Measurements from ENCODE around the gene RGS16. TPM values are rescaled to one million over a fixed set of nuclear protein-coding genes. Genes with fewer than 3 reads are reported as not detected.

RGS16 gene
- total and polyA plus RNA-seq, 2 donors from 2014 or later, result 4.2 to 7.7 TPM

GRCh38 chr1:182624577-182624976 is 20.4 kb upstream of the RGS16 start:
- Histone ChIP-seq H3K36me3 (ENCODE audit: control insufficient read depth in 2 of 3, insufficient read depth in 3 of 3, low read length in 3 of 3) (no peaks in the 10 kb centered on the region), H3K4me3 (ENCODE audit: low read length in 3 of 3) (no peak overlapping the region), H3K4me1 (ENCODE audit: control insufficient read depth in 2 of 3, insufficient read depth in 2 of 3, low read depth in 1 of 3, low read length in 3 of 3) (peaks cover 0 to 5% (median 0%) of the 10 kb centered on the region in 3 donors), H3K27me3 (ENCODE audit: control insufficient read depth, insufficient read depth, low read length) (no peaks in the 10 kb centered on the region), H3K27ac (ENCODE audit: low read depth in 2 of 2, low read length in 2 of 2) (no peak overlapping the region), H3K9me3 (ENCODE audit: control insufficient read depth in 2 of 3, insufficient read depth in 1 of 3, low read length in 3 of 3) (no peaks in the 10 kb centered on the region), H3K9ac (ENCODE audit: low read length in 3 of 3) (no peak overlapping the region)
- FAIRE-seq (no peak), DNase-seq (no peak)
- intact Hi-C loops (cut with DNase I), result no loop called here
- TF ChIP-seq, protein P1, sequence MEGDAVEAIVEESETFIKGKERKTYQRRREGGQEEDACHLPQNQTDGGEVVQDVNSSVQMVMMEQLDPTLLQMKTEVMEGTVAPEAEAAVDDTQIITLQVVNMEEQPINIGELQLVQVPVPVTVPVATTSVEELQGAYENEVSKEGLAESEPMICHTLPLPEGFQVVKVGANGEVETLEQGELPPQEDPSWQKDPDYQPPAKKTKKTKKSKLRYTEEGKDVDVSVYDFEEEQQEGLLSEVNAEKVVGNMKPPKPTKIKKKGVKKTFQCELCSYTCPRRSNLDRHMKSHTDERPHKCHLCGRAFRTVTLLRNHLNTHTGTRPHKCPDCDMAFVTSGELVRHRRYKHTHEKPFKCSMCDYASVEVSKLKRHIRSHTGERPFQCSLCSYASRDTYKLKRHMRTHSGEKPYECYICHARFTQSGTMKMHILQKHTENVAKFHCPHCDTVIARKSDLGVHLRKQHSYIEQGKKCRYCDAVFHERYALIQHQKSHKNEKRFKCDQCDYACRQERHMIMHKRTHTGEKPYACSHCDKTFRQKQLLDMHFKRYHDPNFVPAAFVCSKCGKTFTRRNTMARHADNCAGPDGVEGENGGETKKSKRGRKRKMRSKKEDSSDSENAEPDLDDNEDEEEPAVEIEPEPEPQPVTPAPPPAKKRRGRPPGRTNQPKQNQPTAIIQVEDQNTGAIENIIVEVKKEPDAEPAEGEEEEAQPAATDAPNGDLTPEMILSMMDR (IDR thresholded peaks at IDR 0.05; ENCODE audit: borderline replicate concordance, extremely low read depth, insufficient read depth), result no peak

DNA sequence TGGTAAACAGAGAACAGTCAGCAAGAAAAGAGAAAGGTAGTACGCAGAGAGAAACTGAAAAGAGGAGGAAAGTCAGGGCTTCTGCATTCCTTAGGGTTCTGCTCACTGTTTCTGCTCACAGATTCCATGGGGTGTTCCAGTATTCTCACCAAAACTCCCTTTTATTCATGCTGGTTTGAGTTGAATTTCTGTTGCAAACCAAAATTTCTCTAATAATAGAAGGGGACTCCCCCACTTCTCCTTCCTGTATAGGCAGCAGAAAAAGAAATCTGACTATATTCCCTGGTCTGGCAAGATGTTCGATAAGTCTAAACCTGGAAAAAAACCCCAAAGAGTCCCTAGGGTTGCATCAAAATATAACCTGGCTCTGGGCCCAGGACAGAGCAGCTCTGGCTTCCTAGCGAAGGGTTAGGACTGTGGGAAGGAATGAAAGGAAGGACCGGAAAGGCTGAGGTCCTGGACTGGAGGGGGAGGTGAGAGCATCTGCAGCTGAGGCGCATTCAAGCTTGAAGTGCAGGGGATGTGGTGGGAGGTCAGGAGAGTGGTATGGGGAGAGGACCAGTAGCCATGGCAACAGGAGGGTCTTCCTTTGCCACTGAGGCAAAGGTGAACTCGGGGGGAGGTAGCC is 18.8 kb upstream of the RGS16 start:
- H3K9ac ChIP-seq (ENCODE audit: low read length in 3 of 3), result no peak overlapping the region
- TF ChIP-seq, protein P1 (IDR thresholded peaks at IDR 0.05; ENCODE audit: borderline replicate concordance, extremely low read depth, insufficient read depth), result no peak
- no peak overlapping the region for H3K27ac ChIP-seq (ENCODE audit: low read depth in 2 of 2, low read length in 2 of 2)
- peaks cover 0 to 2% (median 0%) of the 10 kb centered on the region in 3 donors for H3K4me1 ChIP-seq (ENCODE audit: control insufficient read depth in 2 of 3, insufficient read depth in 2 of 3, low read depth in 1 of 3, low read length in 3 of 3)
- no peak overlapping the region for H3K4me3 ChIP-seq (ENCODE audit: low read length in 3 of 3)
- DNase-seq (no peak), FAIRE-seq (no peak)
- H3K9me3 ChIP-seq (ENCODE audit: control insufficient read depth in 2 of 3, insufficient read depth in 1 of 3, low read length in 3 of 3), result no peaks in the 10 kb centered on the region
- intact Hi-C loops (cut with DNase I), result no loop called here
- no peaks in the 10 kb centered on the region for H3K27me3 ChIP-seq (ENCODE audit: control insufficient read depth, insufficient read depth, low read length)
- no peaks in the 10 kb centered on the region for H3K36me3 ChIP-seq (ENCODE audit: control insufficient read depth in 2 of 3, insufficient read depth in 3 of 3, low read length in 3 of 3)

DNA sequence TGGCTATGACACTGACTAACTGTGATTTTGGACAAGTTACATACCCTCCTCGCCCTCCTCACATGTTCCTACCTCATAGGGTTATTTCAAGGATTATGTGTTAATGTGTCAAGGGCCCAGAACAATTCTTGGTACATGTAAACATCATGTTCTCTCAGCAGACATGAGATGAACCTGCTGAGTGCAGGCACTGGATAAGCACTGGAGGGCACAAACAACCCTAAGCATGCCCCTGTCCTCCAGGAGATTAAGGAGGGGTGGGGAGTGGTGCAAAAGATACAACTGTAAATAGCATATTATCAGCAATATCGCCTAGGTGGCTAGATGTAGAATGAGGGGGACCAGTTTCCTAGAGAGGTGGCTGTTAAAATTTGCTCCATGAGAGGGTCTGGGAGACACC is 17.7 kb upstream of the RGS16 start:
- H3K27ac ChIP-seq (ENCODE audit: low read depth in 2 of 2, low read length in 2 of 2), result no peak overlapping the region
- H3K9me3 ChIP-seq (ENCODE audit: control insufficient read depth in 2 of 3, insufficient read depth in 1 of 3, low read length in 3 of 3), result no peaks in the 10 kb centered on the region
- peaks cover 0 to 2% (median 0%) of the 10 kb centered on the region in 3 donors for H3K4me1 ChIP-seq (ENCODE audit: control insufficient read depth in 2 of 3, insufficient read depth in 2 of 3, low read depth in 1 of 3, low read length in 3 of 3)
- no peak for FAIRE-seq
- DNase-seq, result no peak
- TF ChIP-seq, protein P1 (IDR thresholded peaks at IDR 0.05; ENCODE audit: borderline replicate concordance, extremely low read depth, insufficient read depth), result no peak
- intact Hi-C loops (cut with DNase I), result no loop called here
- no peaks in the 10 kb centered on the region for H3K36me3 ChIP-seq (ENCODE audit: control insufficient read depth in 2 of 3, insufficient read depth in 3 of 3, low read length in 3 of 3)
- H3K9ac ChIP-seq (ENCODE audit: low read length in 3 of 3), result no peak overlapping the region
- no peaks in the 10 kb centered on the region for H3K27me3 ChIP-seq (ENCODE audit: control insufficient read depth, insufficient read depth, low read length)
- no peak overlapping the region for H3K4me3 ChIP-seq (ENCODE audit: low read length in 3 of 3)

Data from kidney (tissue), 14 donors.